Type B pancreatic cell (in vitro differentiated cells): Measurements from ENCODE around the gene CFAP221. TPM values are rescaled to one million over a fixed set of nuclear protein-coding genes. Genes with fewer than 3 reads are reported as not detected.

Experiments
- DNase-seq: peaks from one replicate; pipeline ENCODE4 v3.0.0; 2021; ENCODE audit warnings: mixed read lengths; ENCODE audit not compliant: unreplicated experiment; ENCODE audit errors: extremely low spot score
- H3K27ac Mint-ChIP-seq: 2 replicates; pipeline ENCODE4 v1.8.0; 2021; ENCODE audit warnings: mild to moderate bottlenecking, mixed read lengths
- H3K27me3 Mint-ChIP-seq: 2 replicates; pipeline ENCODE4 v1.8.0; 2021; ENCODE audit warnings: mixed read lengths
- H3K36me3 Mint-ChIP-seq: 2 replicates; pipeline ENCODE4 v1.8.0; 2021; ENCODE audit warnings: mixed read lengths
- H3K4me1 Mint-ChIP-seq: one replicate; pipeline ENCODE4 v1.8.0; 2021; ENCODE audit warnings: mixed read lengths; ENCODE audit not compliant: unreplicated experiment
- H3K4me3 Mint-ChIP-seq: 2 replicates; pipeline ENCODE4 v1.8.0; 2021; ENCODE audit warnings: mild to moderate bottlenecking, mixed read lengths
- H3K9me3 Mint-ChIP-seq: 2 replicates; pipeline ENCODE4 v1.8.0; 2021; ENCODE audit warnings: mixed read lengths
- CTCF ChIP-seq: fragments of 200-600 bp; sonication (generic); conservative IDR thresholded peaks from 2 replicates; pipeline ENCODE4 v1.5.0; 2021; ENCODE audit warnings: antibody characterized with exemption, mild to moderate bottlenecking
- total RNA-seq: library from RNA; stranded (reverse); gene quantifications from 2 replicates; pipeline ENCODE4 v1.2.1, GENCODE V29; 2021; ENCODE audit warnings: low replicate concordance

CFAP221 gene
- total RNA-seq, 1 donor from 2014 or later, result 4.8 TPM

- TF ChIP-seq CTCF, result no peak
- no peaks in the 10 kb centered on the region for H3K36me3 Mint-ChIP-seq
- no peak overlapping the region for H3K4me3 Mint-ChIP-seq
- peaks cover 8% of the 10 kb centered on the region for H3K27me3 Mint-ChIP-seq
- no peak for DNase-seq
- peaks cover 5% of the 10 kb centered on the region for H3K4me1 Mint-ChIP-seq
- no peak overlapping the region for H3K27ac Mint-ChIP-seq
- peaks cover 14% of the 10 kb centered on the region for H3K9me3 Mint-ChIP-seq
These were observed 8.0 kb upstream of the CFAP221 start for GRCh38 chr2:119536211-119536610.

GRCh38 chr2:119536707-119537106 lies 7.5 kb upstream of the CFAP221 start:
- peaks cover 10% of the 10 kb centered on the region for H3K9me3 Mint-ChIP-seq
- peaks cover 5% of the 10 kb centered on the region for H3K4me1 Mint-ChIP-seq
- H3K27ac Mint-ChIP-seq, result no peak overlapping the region
- peaks cover 4% of the 10 kb centered on the region for H3K27me3 Mint-ChIP-seq
- no peak for DNase-seq
- no peak overlapping the region for H3K4me3 Mint-ChIP-seq
- no peaks in the 10 kb centered on the region for H3K36me3 Mint-ChIP-seq
- no peak for TF ChIP-seq CTCF

- H3K9me3 Mint-ChIP-seq, result peaks cover 10% of the 10 kb centered on the region
- no peak overlapping the region for H3K4me3 Mint-ChIP-seq
- peaks cover 4% of the 10 kb centered on the region for H3K27me3 Mint-ChIP-seq
- TF ChIP-seq CTCF, result no peak
- no peak overlapping the region for H3K27ac Mint-ChIP-seq
- peaks cover 5% of the 10 kb centered on the region for H3K4me1 Mint-ChIP-seq
- no peaks in the 10 kb centered on the region for H3K36me3 Mint-ChIP-seq
- no peak for DNase-seq
These were observed 6.5 kb upstream of the CFAP221 start for GRCh38 chr2:119537792-119538191.

- H3K4me3 Mint-ChIP-seq, result no peak overlapping the region
- DNase-seq, result no peak
- H3K4me1 Mint-ChIP-seq, result peaks cover 15% of the 10 kb centered on the region
- no peak overlapping the region for H3K27ac Mint-ChIP-seq
- no peaks in the 10 kb centered on the region for H3K9me3 Mint-ChIP-seq
- TF ChIP-seq CTCF, result no peak
- peaks cover 12% of the 10 kb centered on the region for H3K27me3 Mint-ChIP-seq
- no peaks in the 10 kb centered on the region for H3K36me3 Mint-ChIP-seq
These were observed 2.8 kb upstream of the CFAP221 start for GRCh38 chr2:119541476-119541875.

GRCh38 chr2:119544939-119545475 lies 758 bp downstream of the CFAP221 start:
- Mint-ChIP-seq H3K27me3 (peaks cover 12% of the 10 kb centered on the region), H3K4me3 (peak overlapping the region; percentile 90), H3K4me1 (peaks cover 25% of the 10 kb centered on the region), H3K36me3 (peaks cover 3% of the 10 kb centered on the region), H3K9me3 (no peaks in the 10 kb centered on the region), H3K27ac (peak overlapping the region; percentile 45)
- no peak for DNase-seq
- no peak for TF ChIP-seq CTCF
